HT1080 (cell line): ENCODE results near the gene VAC14. TPM values are rescaled to one million over a fixed set of nuclear protein-coding genes. Genes with fewer than 3 reads are reported as not detected.

Experiments used
- DNase-seq: peaks from one replicate; pipeline ENCODE4 v3.0.0-alpha.2; 2015; ENCODE audit warnings: low read depth
- total RNA-seq: library from RNA; depleted of rRNA; stranded (reverse); fragments of >200 nt; shearing (Covaris generic); gene quantifications from 2 replicates; pipeline ENCODE4 v1.2.3, GENCODE V29; 2014

Gene VAC14
- total RNA-seq, 1 experiment from 2014 or later: 103 TPM

DNA sequence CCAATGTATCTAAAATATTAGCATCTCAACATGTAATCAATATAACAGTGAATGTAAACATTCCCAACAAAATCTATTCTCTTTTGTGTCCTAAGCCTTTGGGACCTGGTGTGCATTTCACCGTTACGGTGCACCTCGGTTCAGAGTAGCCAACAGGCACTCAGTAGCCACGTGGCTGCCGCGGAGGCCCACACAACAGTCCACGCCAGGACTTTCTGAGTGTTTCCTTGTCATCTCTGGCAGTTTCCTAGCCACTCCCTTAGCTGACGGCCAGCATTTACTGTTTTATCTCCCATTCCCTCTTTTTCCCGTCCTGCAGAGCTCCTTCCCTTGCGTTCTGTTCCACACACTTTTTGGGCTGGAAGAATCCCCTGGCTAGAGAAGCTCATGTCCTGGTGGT is 36.3 kb downstream of the VAC14 start:
- no peak for DNase-seq

DNA sequence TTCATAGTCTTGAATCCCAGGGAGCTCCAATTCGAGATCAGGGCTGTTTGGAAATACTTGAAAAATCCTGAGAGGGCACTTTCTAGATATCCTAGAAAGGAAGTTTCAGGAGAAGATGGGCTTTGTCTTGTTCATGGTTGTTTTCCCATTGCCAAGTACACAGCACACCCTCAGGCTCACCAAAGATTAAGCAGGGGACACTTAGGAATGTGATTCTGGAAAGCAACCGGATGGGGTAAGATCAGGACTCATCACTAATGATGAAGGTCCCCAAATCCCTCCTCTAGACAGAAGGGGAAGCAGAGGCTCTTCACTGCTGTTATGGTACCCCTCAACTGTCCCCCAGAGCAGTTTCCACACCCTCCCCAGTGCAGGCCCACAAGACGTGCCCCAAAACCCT is 40.7 kb downstream of the VAC14 start:
- no peak for DNase-seq

DNA sequence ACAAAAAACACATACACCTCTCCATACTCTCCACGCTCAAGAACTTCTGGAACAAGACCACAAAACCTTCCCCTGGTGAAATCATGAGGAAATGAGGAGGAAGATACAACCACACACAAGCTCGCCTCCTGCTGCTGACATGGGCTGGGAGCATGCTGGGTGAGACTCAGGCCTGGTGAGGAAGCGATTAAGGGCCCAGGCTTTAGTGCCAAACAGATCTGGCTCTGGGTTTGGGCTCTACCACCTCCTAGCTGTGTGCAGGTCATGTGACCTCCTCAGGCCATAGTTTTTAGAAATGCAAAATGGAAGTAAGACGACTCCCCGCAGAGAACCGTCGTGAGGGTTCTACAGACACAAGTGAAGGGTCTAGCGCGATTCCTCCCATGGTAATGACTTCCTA is 41.3 kb downstream of the VAC14 start:
- no peak for DNase-seq

DNA sequence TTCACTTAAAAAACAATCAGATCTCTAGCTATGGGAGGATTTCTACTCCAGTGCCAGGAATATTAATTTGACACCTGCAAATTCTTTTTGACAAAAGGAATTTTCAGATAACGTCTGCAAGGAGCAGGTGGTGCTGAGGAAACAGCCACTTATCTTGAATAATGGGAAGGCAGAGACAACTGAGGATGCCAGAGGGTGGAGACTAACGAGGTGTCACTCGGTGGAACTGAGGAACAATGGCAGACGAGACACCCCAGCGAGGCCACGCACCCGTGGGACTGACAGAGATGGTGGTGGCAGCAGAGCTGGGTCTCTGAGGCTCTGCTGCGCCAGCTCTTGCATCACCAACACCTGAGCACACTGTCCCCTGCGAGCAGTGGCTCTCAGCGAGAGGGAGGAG is 42.2 kb downstream of the VAC14 start:
- no peak for DNase-seq

DNA sequence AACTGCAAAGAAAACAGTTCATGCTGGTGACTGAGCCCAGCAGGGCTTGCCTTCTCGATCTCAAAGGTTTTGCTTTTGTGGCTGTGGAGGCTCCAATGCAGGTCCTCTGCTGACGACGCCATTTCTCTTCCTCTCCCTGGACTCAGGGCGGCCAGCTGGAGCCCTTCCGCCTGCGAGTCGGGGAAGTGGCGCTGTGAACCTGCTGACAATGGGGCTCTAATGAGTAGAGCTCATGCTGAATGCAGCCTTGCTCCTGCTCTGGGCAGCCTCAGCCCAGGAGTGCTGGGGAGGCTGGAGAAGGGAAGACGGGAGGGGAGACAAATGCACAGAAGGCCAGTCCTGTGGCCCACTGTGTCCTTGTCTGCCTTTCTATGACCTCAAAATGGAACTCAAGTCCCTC is 43.8 kb downstream of the VAC14 start:
- no peak for DNase-seq

DNA sequence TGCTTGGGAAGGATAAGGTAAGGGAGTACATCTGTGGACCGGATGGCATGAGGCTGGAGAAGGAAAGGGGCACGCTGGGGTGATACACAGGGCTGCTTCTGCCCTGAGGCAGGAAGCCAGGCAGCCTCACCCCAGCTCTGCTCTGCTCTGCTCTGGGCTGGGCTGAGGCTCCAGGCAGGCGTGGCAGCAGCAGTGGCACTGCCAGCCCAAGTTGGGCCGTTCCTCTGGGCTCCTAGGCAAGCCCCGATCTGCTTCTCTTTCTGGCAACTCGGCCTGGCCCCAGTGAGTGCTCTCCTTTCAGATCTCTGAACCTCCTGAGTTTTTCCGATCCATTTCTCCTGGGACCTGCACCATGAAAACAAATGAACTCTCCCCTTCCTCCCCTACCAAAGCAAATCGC is 44.9 kb downstream of the VAC14 start:
- no peak for DNase-seq

DNA sequence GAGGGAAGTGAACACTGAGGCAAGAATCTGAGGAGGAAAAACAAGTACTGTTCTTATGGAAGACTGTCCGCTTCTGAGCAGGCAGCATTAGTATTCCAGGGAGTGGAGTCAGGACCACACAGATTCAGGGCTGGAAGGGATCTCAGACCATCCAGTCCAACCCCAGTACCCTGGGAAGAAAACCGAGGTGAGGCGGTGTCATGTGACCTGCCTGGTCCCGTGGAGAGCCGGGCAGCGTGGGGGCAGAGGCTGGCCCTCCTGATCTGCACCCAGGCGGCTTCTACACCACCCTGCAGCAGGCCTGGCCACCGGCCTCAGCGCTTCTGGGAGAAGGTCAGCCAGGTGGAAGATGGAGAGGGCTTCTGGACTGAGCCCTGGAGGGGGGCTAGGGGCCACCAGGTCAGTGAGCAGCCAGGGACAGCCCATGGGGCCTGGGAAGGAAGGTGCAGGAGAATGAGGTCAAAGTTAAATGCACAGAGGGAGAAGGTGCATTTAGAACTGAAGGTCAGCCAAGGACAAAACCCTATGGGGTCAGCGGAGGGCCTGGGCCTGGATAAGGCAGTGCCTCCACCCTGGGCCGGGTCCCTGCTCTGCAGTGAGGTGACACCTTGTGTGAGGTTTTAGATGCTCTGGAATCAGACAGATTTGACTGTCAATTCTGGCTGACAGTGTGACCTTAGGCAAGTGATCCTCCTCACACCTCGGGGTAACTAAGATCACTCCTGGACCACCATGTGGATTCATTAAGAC is 45.9 kb downstream of the VAC14 start:
- DNase-seq: no peak

DNA sequence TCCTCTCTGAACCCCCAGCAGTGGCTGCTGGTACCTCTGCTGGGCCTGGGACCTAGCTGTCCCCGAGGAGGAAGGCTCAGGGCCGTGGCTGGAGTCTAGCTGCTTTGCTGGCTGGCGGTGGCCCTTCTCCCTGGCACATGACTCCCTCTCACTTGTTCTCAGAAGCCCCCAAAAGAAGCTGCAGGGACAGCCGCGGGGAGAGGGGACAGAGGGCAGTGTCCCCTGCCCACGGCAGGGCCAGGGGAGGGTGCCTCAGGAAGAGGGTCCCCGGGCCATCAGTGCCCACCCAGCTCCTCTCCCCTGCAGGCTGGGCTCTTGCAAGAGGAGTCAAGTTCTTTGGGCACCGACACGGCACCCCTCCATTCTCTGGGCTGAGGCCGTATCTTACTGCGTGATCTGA is 46.6 kb downstream of the VAC14 start:
- DNase-seq: no peak

DNA sequence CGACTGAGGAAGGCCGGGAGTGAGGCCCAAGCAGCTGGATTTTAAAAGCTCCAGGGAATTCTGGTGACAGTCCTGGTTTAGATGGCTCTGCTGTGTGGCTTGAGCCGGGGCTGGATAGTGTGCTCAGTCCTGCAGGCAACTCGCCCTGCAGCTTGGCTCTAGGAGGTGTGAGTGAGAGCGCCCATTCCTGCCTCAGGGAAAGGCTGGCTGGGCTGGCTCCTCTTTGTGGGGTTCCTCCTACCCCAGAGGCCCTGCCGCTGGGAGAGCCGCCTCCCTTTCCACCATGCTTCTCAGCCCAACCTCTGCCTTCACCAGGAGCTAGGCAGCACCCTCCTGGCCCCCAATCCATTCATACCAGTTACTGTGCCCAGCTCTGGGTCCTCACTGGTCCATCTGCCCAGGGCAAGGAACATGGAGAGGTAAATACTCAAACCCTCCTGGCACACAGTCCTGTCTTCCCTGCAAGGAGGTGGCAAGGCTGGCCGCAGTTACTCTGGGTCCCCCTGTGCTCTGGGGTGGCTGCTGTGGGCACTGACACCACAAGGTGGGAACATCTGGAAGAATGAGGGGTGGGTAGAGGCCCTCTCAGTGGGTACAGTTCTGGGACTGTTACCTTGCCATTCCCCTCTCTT is 47.1 kb downstream of the VAC14 start:
- DNase-seq: no peak

DNA sequence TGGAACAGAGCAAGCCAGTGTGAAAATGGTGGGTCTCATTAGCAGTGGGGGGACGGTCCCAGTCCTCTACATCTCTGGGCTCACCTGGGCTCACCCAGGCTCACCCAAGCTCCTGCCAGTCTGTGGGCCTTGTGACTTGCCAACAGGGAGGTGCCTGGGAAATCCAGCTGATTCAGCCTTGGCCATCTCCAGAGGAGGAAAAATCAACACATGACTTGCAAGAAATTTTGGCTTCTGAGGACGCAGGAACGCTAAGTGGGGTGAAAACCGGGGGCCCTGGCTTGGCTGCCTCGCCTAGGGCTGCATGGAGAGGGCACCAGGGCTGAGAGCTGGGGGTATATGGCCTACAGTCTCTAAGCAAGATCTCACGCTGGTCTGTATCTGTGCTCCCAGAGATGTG is 47.7 kb downstream of the VAC14 start:
- no peak for DNase-seq

DNA sequence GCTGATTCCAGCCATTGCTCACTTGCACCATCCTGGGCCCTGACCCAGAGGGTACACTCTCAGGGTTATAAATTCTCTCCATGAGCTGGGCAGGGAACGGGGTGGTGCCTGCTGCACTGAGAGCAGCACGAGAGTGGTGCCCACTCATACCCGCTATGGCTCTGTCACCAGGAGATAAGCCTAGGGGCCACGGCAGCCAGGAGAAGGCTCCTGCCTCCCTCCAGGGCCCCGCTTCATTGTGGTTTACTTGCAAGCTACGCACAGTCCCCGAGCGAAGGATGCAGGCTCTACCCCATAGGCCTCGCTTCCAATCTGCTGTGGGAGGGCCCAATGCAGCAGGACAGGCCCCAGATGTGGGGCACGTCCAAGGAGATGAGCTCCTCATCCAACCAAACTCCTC is 48.5 kb downstream of the VAC14 start:
- no peak for DNase-seq

DNA sequence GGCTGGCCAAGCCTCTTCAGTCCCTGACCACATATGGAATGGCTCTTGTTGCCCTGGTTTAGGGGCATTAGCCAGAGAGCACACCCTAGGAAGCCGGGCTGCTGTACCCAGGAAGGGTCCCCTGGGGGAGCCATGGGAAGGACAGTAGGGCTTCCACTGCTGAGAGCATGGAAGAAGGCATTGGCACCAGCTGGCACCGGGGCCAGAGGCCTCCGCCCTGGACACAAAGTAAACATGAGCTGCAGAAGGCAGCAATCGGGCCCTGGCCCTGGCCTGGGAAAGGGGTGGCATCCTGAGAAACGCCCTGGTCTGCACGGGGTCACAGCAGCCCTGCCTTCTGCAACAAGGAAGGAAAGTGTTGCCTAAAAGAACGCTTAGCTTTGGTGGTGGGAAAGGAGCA is 49.4 kb downstream of the VAC14 start:
- no peak for DNase-seq

DNA sequence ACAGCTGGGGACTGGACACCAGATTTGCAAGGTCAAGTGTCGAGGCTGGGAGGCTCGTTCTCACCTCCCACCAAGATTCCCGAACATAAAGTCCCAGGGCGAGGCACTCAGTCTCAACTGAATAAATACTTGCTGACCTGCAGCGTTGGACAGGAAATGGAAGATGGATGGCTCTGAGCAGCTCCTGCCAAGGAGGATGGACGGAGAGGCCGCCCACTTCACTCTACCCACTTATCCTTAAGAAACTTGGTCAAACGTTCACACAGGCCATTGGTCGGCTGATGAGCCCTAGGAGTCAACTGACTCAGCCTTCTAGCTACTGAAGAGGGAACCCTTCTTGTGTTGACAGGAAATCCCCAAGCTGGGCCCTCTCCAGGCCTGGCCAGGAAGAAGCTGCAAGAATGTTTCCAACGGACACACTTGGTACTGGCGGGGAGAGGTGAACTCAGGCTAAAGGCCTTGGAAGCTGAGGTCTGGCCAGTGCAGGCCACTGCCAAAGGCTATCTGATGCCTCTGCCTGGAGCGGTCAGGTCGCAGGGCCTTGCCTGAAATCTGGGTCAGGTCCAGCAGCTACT is 50.0 kb downstream of the VAC14 start:
- DNase-seq: peak; percentile 90

DNA sequence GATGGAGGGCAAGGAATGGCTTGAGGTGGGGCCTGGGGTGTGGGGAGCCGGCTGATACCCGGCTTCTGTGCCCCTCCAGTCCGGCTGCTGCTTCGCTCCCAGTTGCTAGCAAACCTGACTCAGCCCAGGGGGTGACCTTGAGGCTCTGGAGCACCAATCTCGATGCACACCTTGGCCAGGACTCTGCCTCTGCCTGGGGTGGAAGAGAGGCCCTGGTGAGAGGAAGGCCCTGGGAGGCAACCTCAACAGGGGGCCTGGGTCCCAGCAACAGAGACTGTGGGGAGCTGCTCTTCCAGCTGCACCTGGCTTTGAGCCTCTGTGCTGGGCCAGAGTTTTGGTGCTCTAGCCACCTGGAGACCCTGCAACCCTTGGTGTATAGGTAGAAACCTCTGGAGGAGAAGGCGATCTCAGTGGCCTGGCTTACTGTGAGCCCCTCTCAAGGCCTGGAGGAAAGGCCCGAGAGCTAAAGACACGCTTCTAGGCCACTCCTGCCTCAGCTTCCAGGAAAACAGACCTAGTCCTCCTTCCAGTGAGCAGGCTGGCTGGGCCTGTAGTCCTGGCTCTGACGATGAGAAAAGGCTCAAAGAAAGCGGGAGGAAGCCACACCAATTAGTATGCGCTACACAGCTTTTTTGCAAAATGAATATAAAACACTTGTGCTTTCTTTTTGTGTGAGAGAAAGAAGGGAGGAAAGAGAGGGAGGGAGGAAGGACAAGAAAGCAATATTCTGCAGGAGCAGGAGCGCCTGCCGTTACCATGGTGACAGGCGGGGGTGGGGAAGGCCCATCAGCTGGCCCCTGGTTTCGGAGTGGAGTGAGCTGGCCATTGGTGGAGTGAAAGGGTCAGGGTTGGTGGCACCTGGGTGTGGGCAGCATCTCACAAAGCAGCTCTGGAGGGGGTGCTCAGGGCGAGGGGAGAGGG is 51.0 kb downstream of the VAC14 start:
- DNase-seq: no peak

DNA sequence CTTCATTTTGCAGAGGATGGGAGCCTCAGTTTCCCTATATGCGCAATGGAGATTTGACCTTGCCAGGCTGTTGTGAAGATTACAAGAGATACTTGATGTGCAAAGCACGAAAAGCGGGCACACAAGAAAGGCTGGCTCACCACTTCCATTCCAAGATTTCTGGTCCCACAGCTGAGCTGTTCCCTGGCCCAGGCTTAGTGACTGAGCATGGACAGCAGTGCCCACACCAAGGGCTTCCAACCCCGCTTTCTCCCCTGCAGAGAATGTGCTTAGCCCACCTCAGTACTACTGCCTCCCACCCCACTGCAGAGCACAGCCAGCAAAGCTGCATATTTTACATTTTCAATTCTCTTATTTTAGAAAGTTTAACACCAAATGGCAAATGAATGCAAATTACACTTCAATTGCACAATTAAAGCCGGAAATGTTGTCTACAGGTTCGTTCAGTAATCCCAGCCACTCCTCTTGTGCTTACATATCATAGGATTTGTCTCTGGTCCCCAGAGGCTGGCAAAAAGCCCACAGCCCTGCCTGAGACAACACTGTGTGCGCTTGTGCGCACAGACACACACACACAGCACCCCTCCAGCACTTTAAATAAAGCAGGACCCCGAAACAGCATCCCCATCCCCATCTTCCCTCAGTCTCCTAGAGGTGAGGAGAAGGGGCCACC is 51.8 kb downstream of the VAC14 start:
- no peak for DNase-seq

DNA sequence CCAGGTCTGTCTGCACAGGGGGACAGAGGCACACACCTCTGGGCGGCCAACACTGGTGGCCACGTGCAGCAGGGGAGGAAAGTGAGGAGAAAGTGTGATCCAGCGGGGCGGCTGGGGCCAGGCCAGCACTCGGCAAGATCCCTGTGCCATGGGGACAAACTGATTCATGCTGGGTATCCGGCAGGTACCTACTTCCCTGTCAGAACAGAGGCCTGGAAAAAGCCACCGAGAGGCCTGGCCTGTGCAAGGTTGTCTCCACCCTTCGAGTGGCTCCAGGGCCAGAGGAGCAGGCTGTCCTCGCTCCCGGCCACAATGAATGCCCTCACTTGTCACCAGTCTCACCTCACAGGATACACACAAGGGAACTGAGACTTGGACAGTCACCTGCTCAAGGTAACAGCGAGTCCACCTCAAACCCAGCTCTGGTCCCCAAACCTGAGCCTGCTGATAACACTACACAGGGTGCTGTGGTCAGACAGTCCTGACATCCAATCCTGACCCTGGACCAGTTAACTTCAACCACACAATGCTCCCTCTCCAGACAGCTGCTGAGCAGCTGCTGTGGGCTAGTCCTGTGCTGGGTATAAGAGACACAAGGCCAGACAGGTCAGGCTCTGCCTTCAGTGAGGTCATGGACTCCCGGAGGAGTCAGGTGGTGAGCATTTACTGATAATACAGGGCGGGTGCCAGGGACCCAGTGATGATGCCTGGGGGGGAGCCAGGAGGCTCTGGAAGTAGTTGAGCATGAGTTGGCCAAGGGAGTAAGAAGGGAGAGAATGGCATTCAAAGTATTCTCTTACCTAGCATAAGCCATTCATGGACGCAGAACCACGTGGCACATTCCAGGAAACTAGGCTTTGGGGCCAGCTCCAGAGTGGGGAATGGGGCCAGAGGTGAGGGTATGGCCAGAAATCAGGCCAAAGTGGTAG is 53.0 kb downstream of the VAC14 start:
- no peak for DNase-seq

DNA sequence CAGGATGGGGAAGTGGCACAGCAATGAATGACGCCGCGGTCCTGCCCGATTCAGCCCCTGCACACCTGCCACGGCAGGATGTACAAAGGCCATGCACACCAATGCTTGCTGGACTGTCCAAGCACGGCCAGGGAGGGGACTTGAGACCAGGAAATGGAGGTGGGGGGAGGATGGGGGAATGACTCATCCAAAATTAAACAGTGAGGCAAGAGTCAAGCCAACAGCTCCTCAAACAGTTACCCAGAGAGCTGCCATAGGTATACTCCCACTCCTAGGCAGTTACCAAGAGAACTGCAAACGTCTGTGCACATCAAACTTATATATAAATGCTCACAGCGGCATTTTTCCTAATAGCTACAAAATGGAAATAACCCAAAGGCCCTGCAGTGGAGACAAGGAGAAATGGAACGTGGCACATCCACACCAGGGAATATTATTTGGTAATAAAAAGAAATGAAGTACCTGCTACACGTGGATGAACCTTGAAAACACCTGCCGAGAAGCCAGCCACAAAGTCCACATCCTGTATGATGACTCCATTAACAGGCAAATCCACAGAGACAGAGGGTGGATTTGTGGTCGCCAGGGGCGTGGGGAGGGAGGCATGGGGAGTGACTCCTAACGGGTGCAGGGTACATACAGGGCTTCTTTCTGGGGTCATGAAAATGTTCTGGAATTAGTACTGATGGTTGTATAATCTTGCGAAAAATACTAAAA is 54.1 kb downstream of the VAC14 start:
- DNase-seq: peak; percentile 96

DNA sequence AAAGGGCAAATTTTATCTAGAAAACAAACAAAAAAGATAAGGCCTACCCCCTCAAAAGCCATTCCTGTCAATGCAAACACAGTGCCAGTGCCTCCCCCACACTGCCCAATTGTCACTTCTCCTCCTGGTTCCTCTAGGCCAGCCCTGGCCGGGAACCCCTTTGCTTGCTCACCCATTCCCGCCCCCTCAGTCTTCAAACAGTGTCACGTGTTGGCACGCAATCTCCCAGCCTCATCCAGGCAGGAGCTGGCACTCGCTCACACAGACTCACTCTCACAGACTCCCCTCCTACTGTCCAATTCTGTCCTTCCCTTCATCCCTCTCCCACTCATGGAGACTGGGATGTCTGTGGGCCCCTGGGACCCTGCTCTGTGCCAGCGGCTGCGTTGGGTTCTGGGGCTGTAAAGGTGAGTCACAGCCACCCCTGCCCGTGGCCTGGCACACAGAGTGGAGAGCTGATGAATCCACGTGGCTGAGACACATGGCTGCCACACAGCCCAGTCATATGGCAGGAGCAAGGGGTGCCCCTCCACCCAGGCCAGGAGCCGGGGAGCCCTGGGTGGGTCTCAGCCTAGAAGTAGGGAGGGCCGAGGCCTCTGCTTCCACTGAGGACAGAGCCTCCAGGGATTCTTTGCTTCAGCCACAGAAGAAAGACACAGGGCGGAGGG is 54.8 kb downstream of the VAC14 start:
- DNase-seq: peak; percentile 81

DNA sequence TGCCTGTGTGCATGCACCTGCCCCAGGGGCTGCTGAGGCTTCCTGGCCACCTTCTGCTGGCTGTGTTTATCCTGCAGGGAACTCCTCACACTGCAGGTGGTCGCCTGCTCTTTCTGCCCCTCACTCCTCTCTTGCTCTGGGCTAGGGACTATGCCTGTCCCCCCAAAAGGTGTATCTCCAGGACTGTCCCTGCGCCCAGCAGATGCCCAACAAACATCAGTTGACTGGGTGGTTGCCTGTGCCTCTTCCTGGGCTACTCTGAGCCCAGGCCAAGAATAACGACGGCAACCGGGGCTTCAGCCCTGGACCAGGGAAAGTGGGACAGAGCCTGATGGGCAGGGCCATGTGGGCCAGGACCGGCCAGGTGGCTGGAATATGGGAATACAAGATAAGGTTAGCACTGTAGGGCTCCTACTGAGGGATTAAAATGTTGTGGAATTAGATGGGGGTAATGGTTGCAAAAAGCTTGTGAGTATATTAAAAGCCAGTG is 55.4 kb downstream of the VAC14 start:
- no peak for DNase-seq
